ENCODE results near the gene RTP3. TPM values are rescaled to one million over a fixed set of nuclear protein-coding genes. Genes with fewer than 3 reads are reported as not detected.
"Not testable (repeated sequence)": the region's sequence is repeated elsewhere in the genome, so short reads cannot be mapped to it uniquely, and the experiment has no call there.

The RTP3 gene
- total RNA-seq, 2 donors from 2014 or later: not detected

DNA sequence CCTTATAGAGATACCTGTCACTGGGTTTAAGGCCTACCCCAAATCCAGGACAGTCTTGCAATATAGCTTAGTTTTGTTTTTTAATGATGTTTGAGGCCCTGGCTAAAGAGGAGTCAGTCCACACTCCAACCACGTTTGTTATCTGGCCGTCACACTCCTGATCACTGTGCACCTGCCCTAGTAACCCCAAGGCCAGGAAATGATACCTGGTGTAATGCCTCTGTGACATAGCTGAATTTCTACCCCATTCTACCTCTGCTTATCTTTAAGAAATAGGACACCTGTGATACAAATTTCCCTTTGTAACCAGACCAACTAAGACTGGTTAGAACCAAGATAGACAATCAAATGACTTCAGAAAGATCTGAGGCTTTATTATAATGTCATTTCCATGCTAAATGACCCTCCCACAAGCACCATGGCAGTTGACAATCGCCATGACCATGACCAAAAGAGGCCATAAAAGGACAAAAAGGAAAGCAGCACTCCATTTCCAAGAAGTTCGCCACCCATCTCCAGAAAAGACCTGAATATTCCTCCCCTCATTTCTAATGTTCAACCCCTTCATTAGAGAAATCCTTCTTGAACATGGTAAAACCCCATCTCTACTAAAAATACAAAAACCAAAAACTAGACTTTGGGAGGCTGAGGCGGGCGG, 4.8 kb upstream of the RTP3 start:
- no peak overlapping the region for H3K27ac ChIP-seq
- no peaks in the 10 kb centered on the region for H3K36me3 ChIP-seq
- ATAC-seq (ENCODE audit: insufficient number of reproducible peaks, low FRiP score, low read depth): no peak
- TF ChIP-seq CTCF (IDR thresholded peaks at IDR 0.05): no peak
- no peaks in the 10 kb centered on the region for H3K9me3 ChIP-seq
- no peak for DNase-seq (ENCODE audit: low spot score)
- no peaks in the 10 kb centered on the region for H3K4me1 ChIP-seq (ENCODE audit: control insufficient read depth in 1 of 2, low read depth in 2 of 2)
- H3K27me3 ChIP-seq (replicated peaks; ENCODE audit: insufficient read depth): no peaks in the 10 kb centered on the region
- H3K4me3 ChIP-seq: no peak overlapping the region

DNA sequence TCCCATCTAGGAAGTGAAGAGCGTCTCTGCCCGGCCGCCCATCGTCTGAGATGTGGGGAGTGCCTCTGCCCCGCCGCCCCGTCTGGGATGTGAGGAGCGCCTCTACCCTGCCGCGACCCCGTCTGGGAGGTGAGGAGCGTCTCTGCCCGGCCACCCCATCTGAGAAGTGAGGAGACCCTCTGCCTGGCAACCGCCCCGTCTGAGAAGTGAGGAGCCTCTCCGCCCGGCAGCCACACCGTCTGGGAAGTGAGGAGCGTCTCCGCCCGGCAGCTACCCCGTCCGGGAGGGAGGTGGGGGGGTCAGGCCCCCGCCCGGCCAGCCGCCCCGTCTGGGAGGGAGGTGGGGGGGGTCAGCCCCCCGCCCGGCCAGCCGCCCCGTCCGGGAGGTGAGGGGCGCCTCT, 3.3 kb upstream of the RTP3 start:
- ATAC-seq (ENCODE audit: insufficient number of reproducible peaks, low FRiP score, low read depth); H3K36me3 ChIP-seq; H3K9me3 ChIP-seq; H3K4me3 ChIP-seq; DNase-seq (ENCODE audit: low spot score); H3K27ac ChIP-seq; H3K4me1 ChIP-seq (ENCODE audit: control insufficient read depth in 1 of 2, low read depth in 2 of 2); H3K27me3 ChIP-seq (replicated peaks; ENCODE audit: insufficient read depth): not testable (repeated sequence)

GRCh38 chr3:46495901-46496456, 1.8 kb upstream of the RTP3 start:
- Histone ChIP-seq H3K4me3 (no peak overlapping the region), H3K9me3 (no peaks in the 10 kb centered on the region), H3K36me3 (no peaks in the 10 kb centered on the region), H3K27ac (no peak overlapping the region), H3K4me1 (ENCODE audit: control insufficient read depth in 1 of 2, low read depth in 2 of 2) (no peaks in the 10 kb centered on the region), H3K27me3 (replicated peaks; ENCODE audit: insufficient read depth) (no peaks in the 10 kb centered on the region)
- ATAC-seq (ENCODE audit: insufficient number of reproducible peaks, low FRiP score, low read depth) (no peak), DNase-seq (ENCODE audit: low spot score) (no peak)
- no peak for TF ChIP-seq CTCF (IDR thresholded peaks at IDR 0.05)

DNA sequence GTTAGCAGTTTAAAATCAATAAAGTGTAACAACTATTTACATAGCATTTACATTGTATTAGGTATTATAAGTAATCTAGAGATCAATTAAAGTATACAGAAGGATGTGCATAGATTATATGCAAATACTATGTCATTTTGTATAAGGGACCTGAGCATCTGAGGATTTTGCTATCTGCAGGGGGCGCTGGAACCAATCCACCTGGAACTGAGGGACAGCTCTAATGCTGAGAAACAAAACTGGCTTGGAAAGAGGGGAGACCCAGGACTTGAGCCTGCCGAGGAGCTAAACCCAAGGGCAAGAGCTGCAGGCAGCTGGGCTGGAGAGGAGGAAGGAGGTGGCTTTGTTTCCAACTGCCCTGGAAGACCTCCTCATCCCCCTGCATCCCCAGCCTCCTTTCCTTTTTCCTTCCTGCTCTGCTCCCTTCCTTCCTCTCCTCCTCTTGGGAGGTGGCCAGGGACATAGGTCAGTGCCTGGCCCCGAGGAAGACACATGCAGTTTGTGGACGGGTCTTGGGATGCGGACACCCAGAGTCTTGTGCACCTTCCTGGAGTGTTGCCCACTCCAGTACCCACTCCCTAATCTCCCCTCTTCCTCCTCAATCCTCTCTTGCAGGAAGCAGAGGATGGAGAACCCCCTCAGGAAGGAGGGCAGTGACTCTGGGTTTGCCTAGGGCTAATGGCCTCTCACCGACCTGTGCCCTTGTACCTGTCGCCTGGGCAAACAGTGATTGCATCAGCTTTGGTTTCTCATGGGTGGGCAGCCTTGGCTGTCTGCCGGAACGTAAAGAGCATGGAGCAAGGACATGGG, 825 bp upstream of the RTP3 start:
- DNase-seq (ENCODE audit: low spot score) (no peak), ATAC-seq (ENCODE audit: insufficient number of reproducible peaks, low FRiP score, low read depth) (no peak)
- H3K27me3 ChIP-seq (replicated peaks; ENCODE audit: insufficient read depth): no peaks in the 10 kb centered on the region
- no peaks in the 10 kb centered on the region for H3K9me3 ChIP-seq
- H3K4me1 ChIP-seq (ENCODE audit: control insufficient read depth in 1 of 2, low read depth in 2 of 2): no peaks in the 10 kb centered on the region
- no peak overlapping the region for H3K27ac ChIP-seq
- H3K36me3 ChIP-seq: no peaks in the 10 kb centered on the region
- TF ChIP-seq CTCF (IDR thresholded peaks at IDR 0.05): no peak
- no peak overlapping the region for H3K4me3 ChIP-seq

DNA sequence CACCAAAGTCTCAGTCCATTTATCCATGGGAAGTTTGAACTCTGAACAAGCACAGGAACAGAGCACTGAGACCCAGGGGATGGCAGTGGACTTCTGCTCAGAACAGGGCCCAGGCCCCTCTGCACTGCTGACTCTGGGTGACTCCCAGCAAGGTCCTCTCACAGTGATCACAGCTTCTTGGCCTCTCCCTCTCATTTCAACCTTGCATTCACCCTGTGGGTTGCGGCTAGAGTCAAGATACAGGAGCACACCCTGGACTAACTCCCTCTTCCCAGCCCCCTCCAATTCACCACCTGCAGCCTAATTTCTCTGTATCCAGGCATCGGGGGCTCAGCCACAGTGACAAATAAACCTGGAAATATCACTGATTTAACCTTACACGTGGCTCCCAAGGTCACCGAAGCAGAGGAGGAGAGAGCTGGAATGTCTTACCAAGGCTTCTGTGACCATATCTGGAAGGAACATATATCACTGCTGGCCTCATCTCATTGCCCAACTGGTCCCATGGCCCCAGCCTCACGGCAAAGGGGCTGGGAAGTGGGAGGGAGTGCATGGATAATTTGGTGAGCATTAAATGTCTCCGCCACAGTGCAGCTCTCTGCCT, 1.2 kb downstream of the RTP3 start:
- no peak for TF ChIP-seq CTCF (IDR thresholded peaks at IDR 0.05)
- H3K27me3 ChIP-seq (replicated peaks; ENCODE audit: insufficient read depth): no peaks in the 10 kb centered on the region
- H3K27ac ChIP-seq: no peak overlapping the region
- H3K4me3 ChIP-seq: no peak overlapping the region
- no peak for DNase-seq (ENCODE audit: low spot score)
- no peaks in the 10 kb centered on the region for H3K9me3 ChIP-seq
- ATAC-seq (ENCODE audit: insufficient number of reproducible peaks, low FRiP score, low read depth): no peak
- H3K36me3 ChIP-seq: no peaks in the 10 kb centered on the region
- H3K4me1 ChIP-seq (ENCODE audit: control insufficient read depth in 1 of 2, low read depth in 2 of 2): no peaks in the 10 kb centered on the region
